ENCODE results near the gene PRSS50.
A peak's percentile ranks its signal among the peaks of the same experiment; 100 is the strongest.

Gene PRSS50

DNA sequence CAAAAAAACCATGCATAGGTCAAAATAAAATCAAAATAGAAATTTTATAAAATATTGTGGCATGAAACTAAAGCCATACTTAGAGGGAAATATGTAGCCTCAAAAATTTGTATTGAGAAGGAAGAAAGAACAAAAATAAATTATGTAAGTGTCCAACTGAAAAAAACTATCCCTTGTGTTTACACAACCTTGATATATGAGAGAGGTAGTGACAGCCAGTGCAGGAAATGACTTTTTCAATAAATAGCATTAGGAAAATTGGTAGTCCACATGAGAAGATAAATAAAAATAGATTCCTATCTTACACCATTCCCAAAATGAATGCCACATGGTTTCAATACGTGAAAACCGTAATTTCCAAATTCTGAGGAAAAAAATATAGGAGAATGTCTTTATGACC, 13.2 kb upstream of the PRSS50 start:
- no peak overlapping the region for H3K4me3 ChIP-seq (ENCODE audit: low read depth, low read length)
- no peak for DNase-seq (ENCODE audit: low read depth)

DNA sequence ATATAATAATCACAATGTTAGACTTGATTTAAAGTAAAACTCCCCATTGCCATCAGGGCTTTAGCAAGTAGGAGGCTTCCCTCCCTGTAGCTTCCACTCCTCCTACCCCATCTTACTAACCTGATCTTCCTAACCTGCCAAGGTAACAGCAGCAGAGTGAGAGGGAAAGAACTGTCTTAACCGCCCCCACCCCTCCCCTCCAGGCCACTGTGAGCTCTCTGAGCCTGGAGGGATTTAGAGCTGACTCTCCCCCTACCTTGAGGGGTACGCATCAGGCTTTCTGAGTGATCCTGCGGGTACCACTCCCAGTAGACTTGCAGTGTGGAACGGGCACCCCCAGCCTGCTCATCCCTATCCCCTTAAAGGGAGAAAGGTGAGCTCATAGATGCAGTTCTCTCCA, 11.4 kb upstream of the PRSS50 start:
- no peak overlapping the region for H3K4me3 ChIP-seq (ENCODE audit: low read depth, low read length)
- no peak for DNase-seq (ENCODE audit: low read depth)

DNA sequence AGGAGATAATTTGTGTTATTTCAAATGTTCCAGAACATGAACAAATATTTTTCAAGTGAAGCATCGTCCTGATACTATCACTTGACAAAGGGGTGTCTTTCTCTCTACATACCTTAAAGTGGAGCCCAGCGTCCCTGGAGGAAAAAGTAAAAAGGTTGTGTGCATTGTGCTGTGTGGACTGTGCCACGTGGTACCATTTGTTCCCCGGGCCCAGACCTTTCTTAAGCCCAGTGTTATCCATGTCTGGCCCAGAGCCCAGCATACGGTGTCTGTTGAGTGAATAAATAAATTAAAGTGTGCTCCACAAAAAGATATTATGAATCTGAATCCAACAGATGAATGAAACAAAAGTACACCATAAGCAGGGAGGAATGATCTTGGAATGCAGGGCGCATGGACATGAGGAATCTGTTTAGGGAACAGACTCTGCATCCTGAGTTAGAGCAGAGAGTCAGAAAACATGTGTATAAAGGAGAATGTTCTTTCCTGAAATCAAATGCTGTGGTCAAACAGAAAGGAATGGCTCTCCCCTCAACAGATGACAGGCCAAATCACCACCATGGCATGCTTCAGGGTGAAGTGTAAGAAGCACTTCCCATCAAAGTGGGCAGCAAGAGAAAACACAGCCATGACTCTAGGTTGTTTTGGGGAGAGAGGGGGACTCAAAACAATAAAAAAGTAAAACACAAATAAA, 8.1 kb upstream of the PRSS50 start:
- no peak overlapping the region for H3K4me3 ChIP-seq (ENCODE audit: low read depth, low read length)

DNA sequence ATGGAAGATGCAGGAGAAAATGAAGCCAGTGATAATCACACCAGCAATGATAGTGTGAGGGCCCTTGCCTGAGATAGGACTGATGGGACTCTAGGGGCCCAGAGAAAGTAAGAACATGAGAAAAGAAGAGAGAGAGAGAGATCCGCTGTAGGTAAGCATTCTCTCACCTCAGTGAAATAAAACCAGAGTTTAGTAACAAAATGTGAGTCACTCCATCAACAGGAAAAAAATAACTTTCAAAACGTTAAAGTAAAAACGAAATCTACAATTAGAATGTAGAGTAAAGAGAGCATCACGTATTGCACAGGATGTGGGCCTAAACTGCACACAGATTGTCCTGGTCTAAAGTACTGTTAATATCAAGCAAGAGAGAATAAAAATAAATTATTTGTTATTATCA, 6.8 kb upstream of the PRSS50 start:
- no peak overlapping the region for H3K4me3 ChIP-seq (ENCODE audit: low read depth, low read length)
- DNase-seq (ENCODE audit: low read depth), result no peak

More for the DNA sequence above, 8.1 kb upstream of the PRSS50 start:
- peak; percentile 10 for DNase-seq (ENCODE audit: low read depth)

DNA sequence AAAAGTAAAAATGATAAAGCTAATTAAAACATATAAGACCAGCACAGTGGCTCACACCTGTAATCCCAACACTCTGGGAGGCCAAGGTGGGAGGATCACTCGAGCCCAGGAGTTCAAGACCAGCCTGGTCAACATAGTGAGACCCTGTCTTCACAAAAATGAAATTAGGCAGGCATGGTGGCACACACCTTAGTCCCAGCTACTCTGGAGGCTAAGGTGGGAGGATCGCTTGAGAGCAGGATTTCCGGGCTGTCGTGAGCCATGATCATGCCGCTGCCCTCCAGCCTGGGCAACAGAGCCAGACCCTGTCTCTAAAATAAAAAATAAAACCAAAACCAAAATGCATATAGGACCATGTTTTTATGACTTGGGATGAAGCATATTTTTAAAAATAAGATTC, 4.8 kb upstream of the PRSS50 start:
- H3K4me3 ChIP-seq (ENCODE audit: low read depth, low read length), result no peak overlapping the region
- DNase-seq (ENCODE audit: low read depth), result no peak

DNA sequence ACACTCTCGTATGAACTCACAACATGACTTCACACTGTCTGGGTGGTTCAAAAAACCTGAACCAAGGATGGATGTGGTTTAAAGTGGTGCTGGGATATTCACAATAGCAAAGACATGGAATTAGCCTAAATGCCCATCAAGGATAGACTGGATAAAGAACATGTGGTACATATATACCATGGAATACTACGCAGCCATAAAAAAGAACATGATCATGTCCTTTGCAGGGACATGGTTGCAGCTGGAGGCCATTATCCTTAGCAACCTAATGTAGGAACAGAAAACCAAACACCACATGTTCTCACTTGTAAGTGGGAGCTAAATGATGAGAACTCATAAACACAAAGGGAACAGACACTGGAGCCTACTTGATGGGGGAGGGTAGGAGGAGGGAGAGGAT, 3.3 kb upstream of the PRSS50 start:
- no peak for DNase-seq (ENCODE audit: low read depth)
- H3K4me3 ChIP-seq (ENCODE audit: low read depth, low read length), result no peak overlapping the region

DNA sequence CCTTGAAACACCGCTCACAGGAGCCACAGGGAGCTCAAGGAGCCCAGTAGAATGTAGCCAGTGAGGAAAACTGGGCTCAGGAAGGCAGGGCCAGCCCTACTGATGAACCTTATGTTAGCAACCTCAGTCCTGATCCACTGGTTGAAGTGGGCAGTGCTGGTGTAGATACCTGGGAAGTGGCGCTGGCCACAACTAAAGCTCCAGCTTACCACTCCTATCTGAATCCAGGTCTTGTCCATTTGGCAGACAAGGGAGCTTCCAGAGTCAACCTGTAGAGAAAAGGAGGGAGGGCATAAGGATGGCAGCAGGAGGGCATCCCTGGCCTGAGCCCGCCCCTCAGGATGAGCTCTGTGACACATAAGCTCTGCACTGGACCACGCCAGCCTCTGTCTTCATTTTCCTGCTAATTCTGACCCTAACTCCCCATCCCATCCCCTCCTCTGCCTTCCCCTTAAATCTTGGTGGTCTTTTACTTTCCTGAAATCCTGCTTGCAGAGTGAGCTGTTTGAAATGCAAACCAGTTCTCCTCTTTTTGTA, 2.1 kb upstream of the PRSS50 start:
- H3K4me3 ChIP-seq (ENCODE audit: low read depth, low read length), result no peak overlapping the region
- DNase-seq (ENCODE audit: low read depth), result no peak

DNA sequence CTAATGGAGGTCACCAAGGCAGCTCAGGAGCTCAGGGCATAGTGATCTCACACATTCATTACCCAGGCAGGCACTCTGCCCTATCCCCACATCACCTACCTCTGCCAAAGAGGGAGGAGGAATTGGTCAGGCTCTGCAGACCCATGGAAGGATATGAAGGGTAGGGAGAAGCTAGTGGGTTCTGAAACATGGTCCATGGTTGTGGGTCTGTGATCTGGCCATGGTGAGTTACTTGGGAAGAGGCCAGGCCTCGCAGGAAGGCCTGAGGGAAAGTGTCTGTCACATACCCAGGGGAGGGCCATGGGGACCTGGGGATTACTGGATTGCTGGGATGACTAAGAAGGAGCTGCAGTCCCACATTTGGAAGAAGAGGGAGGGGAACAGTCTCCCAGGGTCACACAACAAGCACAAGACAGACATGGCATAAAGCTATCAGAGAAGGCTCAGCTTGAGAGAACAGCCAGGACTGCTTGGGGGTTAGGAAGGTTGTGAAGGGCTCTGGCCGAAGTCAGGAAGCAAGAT, 1.4 kb upstream of the PRSS50 start:
- H3K4me3 ChIP-seq (ENCODE audit: low read depth, low read length), result no peak overlapping the region
- DNase-seq (ENCODE audit: low read depth), result no peak

DNA sequence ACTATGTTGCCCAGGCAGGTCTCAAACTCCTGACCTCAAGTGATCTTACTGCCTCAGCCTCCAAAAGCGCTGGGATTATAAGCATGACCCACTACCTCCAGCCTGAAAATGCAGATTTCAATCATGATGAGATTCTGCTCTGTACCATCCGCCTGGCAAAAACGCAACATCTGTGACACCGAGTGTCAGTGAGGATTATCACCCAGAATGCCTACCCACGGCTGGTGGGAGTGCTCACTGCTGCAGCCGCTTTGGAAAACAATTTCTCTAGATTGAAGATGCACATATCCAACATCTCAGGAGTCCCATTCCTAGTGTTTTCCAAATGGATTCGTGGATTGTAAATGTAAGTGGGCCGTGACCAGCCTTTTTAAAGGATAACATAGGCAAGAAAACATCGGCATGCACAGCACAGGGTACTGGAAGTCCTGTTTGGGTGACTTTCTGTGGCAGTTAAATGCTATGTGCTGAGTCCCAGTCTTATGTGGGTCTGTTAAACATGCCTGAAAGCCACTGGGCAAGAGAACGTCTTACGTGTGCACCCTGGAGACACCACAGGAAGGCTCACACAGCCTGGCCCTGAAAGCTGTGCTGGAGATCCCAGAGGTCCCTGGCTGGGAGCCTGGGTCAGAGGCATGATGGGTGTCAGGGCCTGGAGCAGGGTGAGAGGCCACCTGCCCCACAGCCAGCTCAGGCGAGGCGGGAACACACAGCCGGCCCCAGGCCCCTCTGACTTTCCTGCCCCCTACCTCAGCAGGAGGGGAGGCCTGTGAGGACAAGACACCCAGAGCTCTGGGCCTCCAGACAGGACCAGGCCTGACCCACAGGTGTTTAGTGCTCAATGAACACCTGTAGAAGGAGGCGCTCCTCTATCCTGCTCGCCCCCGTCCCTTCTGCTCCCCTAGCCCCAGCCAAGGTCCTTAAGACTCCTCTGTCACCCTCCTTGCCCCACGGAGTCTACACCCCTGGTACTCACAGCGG, 918 bp downstream of the PRSS50 start:
- no peak for DNase-seq (ENCODE audit: low read depth)
- no peak overlapping the region for H3K4me3 ChIP-seq (ENCODE audit: low read depth, low read length)

DNA sequence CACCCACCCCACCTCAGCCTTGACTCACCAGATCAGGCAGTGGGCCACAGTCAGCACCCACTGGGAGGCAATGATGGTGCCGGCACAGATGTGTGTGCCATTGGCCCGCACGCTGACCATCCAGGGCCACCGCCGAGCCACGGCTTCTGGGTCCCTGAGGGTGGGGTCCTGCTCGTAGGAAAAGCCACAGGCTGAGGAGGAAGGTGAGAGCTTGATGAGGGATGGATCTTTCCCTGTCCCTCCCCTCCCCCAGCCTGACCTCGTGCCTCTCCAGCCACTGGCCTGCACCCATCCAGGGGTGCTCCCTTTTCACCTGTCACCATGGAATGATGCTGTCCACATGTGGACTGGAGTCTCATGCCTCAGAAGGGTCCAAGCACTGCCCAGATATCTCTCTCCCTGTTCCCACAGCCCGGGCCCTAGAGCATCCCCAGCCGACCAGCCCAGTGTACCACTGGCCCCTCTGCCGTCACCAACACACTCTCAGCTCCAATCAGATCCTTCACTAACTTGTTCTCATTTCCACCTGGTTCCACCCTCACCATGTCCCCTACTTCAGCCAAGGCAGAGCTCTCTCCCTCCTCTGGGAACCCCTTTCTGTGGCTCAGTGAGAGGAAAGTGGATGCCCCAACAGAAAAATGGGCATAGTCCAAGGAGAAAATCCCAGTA, 2.0 kb downstream of the PRSS50 start:
- DNase-seq (ENCODE audit: low read depth), result no peak

DNA sequence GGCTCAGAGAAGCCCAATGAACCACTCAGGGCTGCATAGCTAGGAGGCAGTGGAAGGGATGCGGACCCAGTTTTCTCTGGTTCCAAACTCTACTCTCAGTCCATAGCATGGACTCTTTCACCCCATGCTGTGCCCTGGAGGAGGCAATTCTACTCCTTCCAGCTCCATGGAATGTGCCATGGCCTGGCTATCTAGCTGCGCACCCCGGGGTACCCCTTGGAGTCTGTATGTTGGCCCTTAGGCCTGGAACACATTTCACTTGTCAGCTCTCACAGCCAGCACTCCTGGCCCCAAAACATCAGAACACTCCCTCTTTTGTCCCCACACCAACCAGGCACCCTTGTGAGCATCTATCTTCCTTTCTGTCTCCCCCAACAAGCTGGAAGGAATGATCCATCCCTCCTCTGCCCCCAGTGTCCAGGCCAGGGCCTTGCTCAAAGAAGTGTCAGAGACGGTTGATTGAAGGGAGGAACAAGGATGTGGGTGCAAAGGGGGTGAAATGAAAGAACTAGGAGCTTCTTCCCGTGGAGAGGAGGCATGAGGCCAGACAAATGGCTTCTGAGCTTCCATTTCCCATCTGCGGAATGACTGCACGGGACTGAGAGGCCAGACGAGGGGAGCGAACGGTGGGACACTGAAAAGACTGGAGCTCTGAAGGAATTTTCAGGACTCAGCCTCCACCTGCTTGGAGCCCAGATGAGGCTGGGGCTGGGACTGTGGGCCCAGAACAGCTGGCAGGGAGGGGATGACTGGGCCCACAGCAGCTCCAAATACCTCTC, 2.8 kb downstream of the PRSS50 start:
- no peak for DNase-seq (ENCODE audit: low read depth)
- no peak overlapping the region for H3K4me3 ChIP-seq (ENCODE audit: low read depth, low read length)

More for the DNA sequence above, 2.0 kb downstream of the PRSS50 start:
- no peak overlapping the region for H3K4me3 ChIP-seq (ENCODE audit: low read depth, low read length)

DNA sequence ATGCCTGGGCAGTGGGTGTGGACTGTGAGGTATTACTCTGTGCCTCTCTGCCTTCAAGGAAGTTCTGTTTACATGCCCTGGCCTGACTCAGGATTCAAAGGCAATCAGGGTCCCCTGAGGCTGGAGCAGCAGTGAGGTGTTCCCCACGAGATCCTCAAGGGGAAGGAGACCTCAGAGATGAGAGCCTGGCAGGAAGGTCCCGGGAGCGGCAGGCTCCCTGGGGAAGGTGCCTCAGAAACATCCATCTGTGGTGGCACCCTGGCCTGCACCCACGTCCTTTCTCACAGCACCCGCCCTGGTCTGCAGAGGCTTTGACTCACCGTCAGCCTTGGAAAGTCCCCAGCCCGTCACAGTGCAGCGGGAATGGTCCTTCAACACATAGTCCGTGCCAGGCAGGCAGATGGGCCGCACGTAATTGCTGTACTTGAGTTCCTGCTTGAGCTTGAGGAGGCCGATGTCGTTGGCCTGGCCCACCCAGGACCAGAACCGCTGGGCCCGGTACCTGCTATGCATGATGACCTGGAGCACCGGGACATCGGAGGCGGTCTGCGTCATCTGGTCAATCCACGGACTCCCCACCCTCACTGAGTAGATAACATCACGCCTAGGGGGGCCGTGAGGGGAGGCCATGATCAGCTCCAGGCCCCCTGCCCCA, 3.6 kb downstream of the PRSS50 start:
- no peak for DNase-seq (ENCODE audit: low read depth)
- H3K4me3 ChIP-seq (ENCODE audit: low read depth, low read length), result no peak overlapping the region

DNA sequence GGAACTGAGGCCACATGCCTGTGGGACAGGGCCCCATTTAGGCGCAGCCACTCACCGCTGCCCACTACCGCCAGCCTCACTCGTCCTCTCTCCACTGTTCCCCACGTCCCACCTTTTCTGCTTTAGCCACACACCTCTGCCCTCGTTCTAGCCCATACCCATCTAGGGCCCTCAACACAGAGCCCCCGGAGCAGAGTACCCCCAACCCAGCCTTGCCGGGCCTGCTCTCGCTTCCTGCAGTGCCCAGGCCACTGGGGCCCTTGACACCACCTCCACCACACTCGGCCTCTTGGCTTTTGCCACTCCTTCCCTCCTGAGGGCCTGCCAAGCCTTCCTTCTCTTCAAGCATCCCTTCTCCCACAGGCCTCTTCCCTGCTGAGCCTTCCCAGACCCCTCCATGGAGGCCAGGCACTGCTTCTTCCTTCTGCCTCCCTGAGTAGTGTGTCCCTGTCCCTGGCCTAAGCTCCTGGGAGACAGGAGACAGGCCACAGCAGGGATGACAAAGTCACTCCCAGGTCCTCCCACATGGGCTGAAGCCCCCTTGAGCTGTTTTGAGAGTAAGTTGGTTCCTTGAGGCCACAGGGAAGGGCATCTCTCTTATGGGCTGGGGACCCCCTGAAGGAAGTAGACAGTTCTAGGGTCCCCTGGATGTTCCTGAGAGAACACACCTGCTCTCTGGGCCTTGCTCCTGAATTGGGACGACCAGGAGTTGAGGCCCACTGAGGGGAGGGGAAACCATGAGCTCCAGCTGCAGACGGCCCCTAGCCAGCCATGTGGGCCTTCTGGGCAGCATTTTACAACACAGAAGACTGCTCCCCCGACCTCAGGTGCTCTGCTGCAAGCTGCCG, 4.4 kb downstream of the PRSS50 start:
- DNase-seq (ENCODE audit: low read depth), result no peak

DNA sequence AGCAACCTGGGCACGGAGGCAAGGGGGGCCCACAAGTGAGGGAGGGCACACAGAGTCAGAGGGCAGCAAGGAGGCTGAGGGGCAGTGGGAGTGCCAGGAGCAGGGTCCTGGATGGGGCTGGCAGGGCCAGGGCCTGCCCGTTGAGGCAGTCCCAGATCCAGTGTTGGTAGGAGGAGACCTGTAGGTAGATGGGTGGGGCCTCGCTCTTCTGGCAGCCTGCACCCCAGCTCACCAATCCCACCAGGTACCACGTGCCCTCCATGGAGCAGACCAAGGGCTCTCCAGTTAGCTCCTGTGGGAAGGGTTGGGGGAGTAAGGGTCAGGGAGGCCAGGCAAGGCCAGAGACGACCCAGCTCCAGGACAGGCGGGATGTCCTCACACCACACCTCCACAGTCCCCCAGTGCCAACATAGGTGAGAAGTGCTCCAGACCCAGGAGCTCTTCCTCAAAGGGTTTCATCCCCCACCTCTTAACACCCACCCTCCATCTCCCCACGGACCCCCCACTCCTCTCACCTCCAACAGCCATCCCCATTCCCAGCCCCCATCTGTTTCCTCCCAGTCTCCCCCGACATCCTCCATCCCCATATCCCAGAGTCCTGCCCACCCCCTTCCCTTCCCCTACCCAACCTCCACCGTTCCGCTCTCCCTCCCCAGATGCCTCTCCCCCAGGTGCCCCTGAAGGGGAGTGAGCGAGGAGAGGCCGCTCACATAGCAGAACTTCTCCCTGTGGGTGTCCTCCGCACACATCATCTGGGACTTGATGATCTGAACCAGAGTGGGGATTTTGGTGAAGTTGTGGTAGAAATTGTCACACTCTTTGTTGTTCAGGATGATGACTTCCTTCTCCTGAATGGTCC, 5.2 kb downstream of the PRSS50 start:
- DNase-seq (ENCODE audit: low read depth), result no peak
- no peak overlapping the region for H3K4me3 ChIP-seq (ENCODE audit: low read depth, low read length)

More for the DNA sequence above, 4.4 kb downstream of the PRSS50 start:
- H3K4me3 ChIP-seq (ENCODE audit: low read depth, low read length), result no peak overlapping the region

DNA sequence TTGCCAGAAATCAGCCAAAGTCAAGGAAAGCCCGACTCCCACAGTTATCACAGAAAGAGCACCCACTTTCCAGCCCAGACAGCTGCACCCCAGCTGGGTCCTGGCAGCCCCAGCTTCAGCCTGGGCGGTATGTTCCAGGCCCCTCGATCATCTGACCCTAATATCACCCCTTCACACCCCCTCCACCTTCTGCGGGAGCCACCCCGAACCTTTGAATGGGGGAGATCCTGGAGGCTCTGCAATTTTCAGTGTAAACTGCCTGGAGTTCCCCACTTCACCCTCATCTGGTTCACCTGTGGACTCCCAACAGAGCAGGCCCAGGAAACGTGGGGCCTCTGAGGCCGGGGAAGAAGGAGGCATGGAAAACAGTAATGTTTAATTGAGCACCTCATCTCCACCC, 5.9 kb downstream of the PRSS50 start:
- no peak overlapping the region for H3K4me3 ChIP-seq (ENCODE audit: low read depth, low read length)
- no peak for DNase-seq (ENCODE audit: low read depth)

DNA sequence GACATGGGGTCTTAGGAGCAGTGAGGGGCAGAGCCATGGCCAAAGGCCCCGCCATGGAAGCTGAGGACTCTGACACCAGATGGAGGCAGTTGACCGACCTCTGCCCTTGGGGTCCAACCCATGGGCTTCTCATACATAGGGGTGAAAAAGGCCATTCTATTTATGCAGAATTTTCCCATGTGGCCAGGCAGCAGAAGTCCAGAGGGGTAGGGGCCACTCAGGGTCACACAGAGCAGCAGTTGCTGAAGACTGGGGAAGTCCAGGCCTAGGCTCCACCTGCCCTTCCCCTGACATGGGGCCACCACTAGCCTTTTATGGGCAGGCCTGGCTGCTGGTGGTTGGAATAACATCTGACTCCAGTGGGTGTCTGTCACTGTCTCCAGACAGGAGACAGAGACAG, 6.4 kb downstream of the PRSS50 start:
- DNase-seq (ENCODE audit: low read depth), result no peak
- no peak overlapping the region for H3K4me3 ChIP-seq (ENCODE audit: low read depth, low read length)
